Activated naive CD4-positive, alpha-beta T cell treated with anti-CD3 and anti-CD28 coated beads, Interleukin-2, amount 50 U/mL, for 16 hours (primary cell): ENCODE measurements around the gene PTRHD1.
"Not testable (repeated sequence)": the region's sequence is repeated elsewhere in the genome, so short reads cannot be mapped to it uniquely, and the experiment has no call there.

Source experiments
- DNase-seq: peaks from one replicate; pipeline ENCODE4 v3.0.0-alpha.2; 2020

The PTRHD1 gene, protein sequence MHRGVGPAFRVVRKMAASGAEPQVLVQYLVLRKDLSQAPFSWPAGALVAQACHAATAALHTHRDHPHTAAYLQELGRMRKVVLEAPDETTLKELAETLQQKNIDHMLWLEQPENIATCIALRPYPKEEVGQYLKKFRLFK

DNA sequence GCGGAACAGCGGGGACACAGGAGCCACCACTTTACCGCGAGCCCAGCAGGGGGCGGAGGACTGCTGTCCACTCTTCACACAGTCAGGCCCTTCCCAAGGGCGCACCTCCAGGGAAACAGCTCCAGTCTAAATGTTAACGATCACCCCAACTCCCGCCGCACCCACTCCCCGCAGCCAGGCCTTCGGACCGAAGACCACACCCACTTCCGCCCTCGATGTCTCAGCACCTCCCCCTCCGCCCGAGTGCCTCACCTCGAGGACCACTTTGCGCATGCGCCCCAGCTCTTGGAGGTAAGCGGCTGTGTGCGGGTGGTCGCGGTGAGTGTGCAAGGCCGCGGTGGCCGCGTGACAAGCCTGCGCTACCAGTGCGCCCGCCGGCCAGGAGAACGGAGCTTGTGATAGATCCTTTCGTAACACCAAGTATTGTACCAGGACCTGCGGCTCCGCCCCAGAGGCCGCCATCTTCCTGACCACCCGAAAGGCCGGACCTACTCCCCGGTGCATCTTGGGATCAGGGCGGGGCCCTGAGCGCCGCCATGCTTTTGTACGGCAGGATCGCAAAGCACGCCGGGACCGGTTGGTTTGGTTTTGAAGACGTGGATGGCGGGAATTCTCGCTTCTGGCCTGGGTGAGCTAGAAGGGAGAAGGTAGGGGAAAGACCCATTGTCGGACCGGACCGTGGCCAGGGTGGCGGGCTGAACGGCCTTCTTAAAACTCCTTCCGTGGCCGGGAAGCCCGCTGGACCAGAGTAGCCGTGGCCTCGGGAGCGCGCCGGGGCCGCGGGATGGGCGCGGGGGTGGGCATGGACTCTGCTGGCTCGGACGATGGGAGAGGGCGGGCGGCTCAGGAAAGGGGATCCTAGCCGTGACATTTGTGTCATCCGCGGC lies at the start of gene PTRHD1, which contains the start of gene CENPO:
Gene PTRHD1 (minus strand): TSS at position 518 of the 887 bp plus-strand sequence. CDS start 14 bp downstream, at position 504.
Gene CENPO (plus strand): TSS at position 552 of the 887 bp plus-strand sequence. CDS start 495 bp downstream, outside the sequence.
- peak; percentile 94 for DNase-seq

DNA sequence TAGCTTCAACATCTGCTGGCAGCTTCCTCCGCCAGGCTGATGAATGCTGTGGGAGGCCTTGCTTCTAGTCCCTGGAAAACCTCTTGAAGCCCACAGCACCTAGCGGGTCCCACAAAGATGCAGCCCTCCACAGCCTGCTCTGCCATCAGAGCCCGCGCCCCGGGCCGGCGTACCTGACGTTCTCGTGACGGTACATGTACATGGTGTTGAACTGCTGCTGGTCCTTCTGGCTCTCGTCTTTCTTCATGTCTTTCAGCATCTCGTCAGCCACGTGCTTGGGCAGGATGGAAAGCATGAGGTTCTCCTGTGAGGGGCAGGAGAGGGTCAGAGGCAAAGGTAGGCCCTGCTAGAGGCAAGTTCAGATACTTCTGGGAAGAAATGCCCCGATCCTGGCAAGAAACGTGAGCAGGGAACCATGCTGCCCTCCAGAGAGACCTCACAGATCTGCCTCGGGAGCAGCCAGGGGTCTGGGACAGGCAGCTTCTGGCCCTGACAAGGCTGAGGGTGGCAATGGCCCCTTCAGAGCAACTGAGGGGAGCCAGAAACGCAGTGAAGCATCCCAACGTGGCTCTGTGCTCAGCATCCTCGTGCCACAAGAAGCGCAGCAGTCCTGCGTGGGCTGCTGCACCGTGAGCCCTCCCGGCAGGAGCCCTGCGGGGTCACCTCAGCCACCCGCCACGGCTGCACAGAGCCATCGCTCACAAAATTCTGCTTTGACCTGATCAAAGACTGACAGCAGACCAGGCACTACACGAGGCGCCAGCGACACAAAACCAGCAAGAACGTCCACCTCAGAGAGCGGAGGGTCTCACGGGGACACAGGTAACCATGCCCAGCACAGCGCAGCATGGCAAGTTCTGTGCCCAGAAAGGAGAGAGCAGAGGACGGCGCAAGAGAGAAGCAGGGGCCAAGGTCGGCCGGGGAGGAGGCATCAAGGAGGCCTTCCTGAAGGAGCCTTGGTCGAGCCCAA lies 49.2 kb upstream of the PTRHD1 start:
- no peak for DNase-seq

DNA sequence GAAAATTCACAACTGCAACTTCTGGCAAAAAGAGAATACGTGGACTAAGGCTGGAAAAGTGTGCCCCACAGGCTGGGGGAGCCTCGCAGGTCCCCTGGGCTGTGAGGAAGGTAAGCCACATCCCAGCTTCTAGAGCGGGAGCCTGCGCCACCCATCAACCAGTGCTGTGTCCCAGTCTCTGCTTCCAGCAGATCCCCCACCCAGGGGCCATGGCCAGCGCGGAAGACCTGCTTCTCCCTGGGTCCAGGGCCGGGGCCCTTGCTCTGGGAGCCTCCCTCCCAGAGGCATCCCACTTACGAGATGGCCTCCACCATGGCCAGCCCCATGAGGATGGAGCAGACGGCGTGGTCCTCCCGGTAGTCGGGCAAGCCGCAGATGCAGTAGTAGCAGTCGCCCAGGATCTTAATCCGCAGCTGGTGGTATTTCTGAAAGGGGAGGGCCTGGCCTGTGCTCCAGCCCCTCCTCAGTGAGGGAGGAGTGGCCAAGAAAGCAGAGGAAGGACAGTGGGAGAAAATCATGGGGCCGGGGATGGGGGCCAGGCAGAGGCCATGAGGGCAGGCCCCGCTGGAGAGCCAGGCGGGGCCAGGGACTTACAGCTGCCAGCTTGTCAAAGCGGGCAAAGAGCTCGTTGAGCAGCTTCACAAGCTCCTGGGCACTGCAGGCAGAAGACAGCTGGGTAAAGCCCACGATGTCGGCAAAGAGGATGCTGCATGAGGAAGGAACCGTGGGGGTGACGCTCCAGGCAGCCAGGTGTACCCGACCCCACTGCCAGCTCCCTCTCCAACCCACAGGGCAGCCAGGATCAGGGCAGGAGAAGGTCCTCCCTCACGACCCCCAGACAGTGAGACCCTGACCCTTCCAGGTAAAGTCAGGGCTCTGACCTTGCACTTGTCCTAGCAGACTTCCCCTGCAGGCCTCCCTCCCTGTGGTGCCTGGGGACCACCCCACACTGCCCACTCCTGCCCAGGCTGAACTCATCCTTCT lies 48.1 kb upstream of the PTRHD1 start:
- no peak for DNase-seq

DNA sequence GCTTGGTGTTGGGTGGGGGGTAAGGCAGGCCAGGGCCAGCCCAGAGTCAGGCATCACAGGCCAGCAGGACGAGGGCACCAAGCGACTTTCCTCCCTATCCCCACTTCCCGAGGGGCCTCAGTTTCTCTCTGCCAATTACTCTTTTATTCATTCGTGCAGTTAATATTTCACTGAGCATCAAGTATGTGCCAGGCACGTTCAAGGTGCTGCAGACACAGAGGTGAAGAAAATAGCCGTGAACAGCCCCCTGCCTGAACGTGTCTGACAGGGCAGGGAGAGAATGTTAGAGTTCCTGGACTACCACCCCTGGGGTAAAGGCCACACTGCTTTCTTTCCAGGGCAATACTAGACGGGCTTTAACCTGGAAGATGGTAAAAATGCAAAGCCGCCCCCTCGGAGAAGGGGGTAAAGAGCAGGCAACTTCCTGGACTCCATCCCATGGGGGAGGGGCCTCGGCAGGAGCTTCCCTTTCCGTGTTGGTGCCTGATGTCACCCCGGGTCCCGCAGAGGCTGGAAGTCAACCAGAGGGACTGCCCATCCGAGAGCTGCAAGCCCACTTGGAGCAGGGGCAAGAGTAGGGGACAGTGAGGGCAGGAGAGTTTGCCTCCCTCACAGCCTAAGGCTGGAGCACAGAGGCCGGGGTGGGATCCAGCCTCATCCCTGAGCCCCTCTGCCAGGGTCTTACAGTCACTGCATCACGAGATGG lies 47.1 kb upstream of the PTRHD1 start:
- DNase-seq = no peak

DNA sequence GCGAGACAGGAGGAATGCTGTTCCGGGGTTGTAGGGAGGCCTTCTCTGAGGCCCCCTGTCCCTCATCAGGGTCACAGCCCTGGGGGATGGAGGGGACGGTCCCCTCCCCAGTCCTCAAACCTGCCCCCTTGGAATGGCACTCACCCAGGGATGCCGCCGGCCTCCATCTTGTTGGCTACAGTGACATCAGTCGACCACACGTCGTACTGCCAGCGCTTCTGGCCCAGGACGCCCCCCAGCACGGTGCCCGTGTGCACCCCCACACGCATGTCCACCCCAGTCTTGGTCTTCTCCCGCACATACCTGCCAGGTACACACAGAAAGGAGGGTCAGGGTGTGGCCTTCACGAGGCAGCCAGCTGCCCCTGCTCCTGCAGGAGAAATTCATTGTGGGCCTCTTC lies 46.5 kb upstream of the PTRHD1 start:
- no peak for DNase-seq

DNA sequence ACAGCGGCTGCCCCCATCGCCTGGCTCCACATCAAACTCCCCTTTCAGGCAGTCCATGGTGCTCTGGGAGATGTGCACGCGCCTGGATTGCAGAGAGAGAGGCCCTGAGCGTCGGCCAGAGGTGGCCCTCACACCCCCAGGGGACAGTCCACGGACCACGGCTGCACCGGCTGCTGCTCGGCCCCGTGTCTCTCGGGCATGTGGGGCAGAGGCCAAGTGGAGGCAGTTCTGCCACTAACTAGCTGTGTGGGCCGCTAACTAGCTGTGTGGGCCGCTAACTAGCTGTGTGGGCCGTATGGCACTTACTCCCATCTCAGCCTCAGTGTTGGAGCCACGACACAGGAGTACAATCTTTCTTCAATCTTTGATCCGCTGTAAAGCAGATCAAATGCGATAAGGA lies 45.4 kb upstream of the PTRHD1 start:
- DNase-seq = no peak

DNA sequence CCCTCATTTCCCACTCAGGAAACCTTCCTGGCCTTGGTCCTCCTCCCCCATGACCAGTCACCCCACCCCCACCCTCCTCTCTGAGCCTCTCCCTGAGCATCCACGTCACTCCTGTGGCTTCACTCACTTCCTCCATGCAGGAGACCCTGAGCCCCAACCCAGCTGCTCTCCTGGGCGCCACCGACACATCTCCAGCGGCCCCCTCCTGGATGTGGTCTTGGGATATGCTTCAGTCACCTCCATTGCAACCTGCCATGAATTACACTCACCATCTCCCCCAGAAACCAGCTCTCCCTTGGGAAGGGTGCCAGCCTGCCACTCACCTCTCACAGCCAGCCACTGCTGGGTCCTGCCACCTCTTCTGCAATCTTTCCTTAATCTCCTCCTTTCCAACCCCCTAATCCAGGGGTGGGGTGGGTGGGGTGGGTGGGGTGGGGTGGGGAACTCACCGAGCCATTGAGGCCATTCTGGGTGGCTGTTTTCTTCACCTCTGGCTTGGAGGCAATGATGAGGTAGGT lies 44.9 kb upstream of the PTRHD1 start:
- DNase-seq = no peak

DNA sequence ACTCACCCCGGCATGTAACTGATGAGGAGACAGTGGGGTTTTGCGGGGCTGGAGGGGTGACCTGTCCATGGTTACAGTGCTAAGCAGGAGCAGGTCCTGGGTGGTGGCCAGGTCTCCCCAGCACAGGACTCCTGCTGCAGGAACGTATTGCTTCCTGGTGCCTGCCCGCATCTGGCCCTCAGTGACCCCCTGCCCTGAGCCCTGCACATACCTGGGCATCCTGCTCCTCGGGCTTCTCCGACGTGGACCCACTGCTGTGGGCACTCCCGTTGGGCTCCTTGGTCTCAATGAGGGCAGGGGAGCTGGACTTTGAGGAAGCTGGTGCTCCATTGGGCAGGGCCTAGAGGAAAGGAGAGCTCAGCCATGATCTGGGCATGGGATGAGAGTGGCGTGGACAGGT lies 43.5 kb upstream of the PTRHD1 start:
- no peak for DNase-seq

DNA sequence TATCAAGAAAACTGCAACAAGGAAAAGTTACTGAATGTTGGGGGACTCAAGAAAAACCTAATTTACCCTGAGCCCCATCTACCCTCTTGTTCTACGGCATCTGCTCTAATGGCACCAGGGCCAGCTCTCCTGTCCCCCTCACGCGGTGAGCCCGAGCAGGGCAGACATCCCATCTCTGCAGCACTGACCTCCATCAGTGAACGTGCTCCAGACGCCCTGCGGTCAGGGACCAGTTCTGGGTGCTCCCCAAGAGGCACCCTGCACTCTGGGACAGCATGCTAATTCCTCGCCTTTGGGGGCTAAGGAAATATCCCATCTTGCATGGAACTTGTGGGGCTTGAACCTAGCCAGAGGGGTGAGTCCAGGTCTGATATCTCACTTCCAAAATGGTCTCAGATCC lies 43.0 kb upstream of the PTRHD1 start:
- no peak for DNase-seq

DNA sequence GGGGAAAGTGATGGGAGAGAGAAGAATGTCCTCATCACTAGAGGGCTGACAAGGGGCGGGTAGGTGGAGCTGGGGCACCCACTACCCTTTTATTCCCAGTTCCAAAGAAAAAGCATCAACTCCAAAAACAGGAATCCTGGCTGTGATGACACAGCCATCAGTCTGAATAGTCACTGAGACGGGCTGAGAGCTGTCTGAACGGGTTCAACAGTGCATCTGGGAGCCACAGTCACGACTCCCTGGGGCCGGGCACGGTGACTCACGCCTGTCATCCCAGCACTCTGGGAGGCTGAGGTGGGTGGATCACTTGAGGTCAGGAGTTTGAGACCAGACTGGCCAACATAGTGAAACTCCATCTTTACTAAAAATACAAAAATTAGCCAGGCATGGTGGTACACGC lies 42.2 kb upstream of the PTRHD1 start:
- not testable (repeated sequence) for DNase-seq

DNA sequence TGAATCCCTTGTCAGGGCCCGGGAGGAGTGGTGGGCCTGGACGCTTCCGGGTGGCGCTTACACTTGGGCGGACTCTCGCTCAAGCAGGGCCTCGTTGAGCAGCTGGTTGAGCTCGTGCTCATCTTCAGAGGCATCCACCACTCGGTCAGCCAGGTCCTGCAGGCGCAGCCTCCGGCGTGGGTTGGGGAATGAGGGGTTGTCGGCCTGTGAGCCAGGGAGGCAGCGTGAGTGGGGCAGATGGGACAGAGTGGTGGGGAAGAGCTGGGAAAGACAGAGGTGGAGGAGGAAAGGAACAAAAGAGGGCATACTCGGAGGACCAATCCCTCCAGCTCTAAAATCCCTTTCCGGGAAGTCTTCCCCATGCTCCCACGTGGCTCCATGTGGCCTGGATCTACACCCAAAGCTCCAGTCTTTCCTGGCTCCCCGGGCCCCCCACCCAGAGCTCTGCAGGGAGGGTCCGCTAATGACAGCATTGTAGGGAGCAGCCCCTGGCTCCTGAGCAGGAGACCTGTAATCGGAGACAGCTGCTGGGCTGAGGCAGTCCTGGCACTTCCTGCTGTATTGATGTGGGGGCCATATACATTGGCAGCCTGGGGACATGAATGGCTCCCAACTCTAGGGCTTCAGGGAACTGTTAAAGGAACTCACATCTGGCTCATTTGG lies 41.7 kb upstream of the PTRHD1 start:
- no peak for DNase-seq

DNA sequence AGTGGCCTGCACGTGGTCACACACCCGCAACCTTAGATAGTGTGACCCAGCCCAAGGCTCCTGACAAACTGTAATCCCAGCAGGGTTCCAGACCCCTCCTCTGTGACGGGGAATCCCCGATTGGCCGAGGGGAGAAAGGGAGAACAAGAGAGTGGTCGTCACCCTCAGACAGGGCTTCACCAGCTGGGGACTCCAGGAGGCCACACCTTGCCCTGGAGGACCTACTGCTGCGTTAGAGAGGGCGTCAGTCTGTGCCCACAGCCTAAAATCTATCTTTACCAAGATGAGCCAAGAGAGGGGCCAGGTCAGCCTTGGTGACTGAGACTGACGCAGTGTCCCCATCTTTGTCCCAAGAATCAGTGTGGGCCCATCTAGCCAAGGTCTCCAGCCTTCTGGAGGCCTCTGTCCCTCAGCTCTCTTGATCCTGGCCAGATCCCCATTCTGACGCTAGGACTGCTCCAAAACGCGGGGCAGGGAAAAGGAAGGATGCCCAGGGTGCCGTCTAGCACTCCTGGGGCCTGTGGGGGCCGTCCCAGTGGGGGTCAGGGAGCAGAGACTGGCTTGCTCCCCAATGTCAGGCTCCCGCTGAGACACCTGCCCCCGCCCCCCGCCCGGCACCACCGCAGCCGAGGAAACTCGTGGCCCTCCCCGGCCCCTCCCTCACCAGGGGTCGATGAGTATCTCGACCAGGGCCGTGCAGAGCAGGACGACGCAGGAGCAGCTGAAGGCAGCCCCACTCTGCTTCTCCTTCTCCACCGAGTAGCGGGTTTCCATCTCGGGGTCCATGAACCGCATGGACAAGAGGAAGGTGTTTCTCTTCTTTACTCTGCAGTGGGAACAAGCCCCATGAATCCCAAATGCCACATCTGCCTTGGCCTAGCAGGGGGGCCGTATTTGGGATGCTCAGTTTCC lies 40.9 kb upstream of the PTRHD1 start:
- no peak for DNase-seq

DNA sequence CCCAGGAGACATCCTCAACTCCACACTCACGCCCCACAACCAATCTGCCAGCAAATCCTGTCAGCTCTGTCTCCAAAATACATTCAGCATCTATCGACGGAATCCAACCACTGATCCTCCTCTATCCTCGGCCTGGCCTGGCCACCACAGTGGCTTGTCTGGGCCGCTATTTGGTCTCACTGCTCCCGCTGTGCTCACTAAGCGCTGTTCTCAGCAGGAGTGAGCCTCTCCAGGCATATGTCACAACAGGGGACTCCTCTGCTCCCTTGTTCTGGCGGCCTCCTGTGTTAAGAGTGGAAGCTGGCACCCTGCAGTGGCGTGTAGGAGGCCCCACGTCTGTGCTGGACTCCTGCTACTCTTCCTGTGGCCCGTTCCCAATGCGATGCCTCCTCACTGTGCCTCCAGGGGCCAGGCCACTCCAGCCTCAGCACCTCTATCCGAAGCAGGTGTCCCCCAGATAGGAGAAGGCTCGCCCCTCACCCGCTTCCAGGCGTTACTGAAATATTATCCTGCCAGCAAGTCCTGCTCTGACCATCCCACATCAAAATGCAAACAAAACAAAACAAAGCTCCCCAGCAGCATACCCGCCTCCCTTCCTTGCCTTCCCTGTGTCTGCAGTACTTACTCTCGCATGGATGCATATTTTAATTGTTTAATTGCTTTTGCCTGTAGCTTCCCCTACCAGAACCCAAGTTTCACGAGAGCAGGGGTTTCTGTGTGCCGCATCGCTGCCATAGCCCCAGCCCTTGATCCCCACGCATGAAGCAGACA lies 39.9 kb upstream of the PTRHD1 start:
- DNase-seq = no peak

DNA sequence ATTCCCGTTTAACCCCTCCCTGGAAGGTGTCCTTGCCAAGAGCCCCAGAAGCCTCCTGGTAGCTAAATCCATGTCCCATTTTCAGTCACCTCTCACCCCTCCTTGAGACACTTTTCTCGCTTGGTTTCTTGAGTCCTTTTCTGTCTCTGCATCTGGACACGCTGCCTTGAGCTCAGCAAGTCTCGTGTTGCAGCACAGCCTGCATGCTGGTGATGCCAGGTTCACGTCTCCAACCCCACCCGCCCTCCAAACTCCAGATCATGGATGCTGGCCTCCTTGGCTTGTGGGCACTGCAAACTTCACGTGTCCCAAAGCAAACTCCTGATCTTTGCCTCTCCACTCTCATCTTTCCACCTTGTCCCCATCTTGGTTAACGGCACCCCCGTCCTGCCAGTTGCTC lies 39.3 kb upstream of the PTRHD1 start:
- no peak for DNase-seq

DNA sequence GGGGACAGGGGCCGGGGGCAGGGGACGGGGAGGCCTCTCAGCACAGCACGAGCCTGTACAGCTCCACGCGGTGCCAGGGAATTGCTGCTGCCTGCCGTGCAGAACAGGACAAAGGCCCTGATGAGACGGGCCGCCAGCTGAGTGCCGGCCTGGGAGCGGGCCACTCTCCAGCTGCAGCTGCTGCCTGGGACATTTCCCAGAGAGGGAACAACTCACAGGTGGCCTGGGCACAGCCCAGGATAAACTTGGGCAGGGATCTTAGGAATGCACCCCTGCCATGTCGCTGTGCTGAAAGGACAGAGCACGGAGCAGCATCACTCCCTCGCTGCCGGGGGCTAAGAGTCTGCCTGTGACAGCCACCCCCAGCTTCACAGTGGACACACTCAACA lies 38.9 kb upstream of the PTRHD1 start:
- no peak for DNase-seq

DNA sequence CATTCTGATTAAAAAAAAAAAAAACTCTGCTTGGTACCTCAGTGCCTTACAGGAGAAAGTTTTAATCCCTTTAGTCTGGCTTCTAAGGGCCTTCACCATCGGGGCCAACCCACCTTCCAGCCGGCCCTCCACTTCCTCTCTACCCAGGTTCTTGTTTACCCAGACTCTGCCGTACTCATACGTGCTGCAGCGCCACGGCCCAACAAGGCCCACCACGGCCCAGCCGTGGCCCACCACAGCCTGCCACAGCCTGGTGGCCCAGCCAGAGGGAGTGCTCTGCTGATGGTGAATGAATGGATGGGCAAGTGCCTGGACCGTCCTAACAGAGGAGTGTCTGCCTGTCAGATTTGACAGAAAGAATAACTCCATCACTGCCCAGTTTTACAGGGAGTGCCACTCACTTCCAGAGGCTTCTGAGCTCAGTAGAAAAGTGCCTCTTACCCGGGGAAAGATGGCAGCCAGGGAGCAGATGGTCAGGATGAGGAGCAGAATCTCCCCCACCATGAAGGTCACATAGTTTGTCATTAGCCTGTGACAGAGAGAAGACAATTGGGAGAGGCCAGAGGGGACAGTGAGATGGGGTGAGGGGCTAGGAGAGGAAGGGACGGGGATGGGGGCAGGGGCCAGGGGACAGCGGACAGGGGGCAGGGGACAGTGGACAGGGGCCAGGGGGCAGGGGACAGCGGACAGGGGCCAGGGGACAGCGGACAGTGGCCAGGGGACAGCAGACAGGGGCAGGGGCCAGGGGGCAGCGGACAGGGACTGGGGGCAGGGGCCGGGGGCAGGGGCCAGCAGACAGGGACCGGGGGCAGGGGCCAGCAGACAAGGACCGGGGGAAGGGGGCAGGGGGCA lies 38.3 kb upstream of the PTRHD1 start:
- DNase-seq = no peak

DNA sequence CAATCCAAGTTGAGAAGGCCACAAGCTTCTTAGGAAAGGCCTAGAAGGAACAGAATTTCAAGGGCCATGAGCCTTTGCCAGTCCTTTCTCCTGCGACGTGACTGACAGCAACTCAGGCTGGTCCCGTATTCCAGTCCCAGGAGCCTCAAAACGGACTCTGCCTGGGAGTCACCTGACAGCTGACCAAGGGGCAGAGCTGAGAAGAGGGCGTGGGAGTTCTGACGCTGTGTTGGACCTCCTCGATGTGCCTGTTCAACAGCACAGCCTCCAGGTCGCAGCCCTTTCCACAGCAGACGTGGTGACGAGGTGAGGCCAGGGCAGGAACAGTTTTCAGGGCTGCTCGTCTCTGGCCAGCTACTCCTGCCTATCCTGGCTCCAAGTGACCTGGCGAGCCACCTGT lies 37.6 kb upstream of the PTRHD1 start:
- DNase-seq = no peak

DNA sequence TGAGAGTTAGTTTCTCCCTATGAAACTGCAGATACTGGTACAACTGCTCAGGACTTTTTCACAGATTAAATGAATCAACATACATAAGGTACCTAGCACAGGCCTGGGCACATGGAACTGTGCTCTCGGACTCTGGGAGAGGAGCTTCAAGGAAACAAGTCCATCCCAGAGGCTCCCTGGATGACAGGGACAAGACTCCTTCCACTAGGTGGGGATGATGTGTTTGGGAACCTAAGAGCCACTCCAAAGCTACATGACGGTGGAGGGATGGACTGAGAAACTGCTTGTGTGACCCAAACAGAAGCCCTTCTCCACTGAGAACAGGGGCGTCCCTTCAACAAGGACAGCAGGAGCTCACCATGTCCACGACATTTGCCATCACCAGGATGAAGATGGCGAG lies 37.2 kb upstream of the PTRHD1 start:
- no peak for DNase-seq
